ENCODE results near the gene PHF12.
"Not testable (repeated sequence)": the region's sequence is repeated elsewhere in the genome, so short reads cannot be mapped to it uniquely, and the experiment has no call there.

The PHF12 gene

DNA sequence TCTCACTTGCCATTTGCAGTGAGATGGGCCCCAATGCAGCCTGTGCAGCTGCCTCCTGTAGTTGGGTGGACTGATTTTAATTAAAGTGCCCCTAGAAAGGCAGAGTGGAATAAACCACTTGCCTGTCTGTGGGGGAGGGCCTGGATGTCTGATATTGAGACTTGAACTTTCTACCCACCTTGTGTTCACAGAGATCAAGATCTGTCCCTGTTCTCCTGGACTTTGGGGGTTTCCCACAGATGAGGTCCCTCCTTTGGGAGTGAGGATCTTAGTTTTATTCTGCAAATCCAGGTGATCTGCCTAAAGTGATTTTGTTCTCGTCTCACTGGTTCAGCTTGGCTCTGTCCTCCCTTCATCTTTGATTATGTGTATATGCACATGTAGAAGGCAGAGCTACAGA lies 40.8 kb downstream of the PHF12 start:
- no peak for TF ChIP-seq JUND (IDR thresholded peaks at IDR 0.05; ENCODE audit: low read depth)
- in situ Hi-C loops (cut with HindIII; ENCODE audit: low pct_unique_long_range_greater_than_20kb, low sequenced_read_pairs): no loop called here
- no peak for DNase-seq (ENCODE audit: low read depth in 1 of 2, low spot score in 1 of 2)

DNA sequence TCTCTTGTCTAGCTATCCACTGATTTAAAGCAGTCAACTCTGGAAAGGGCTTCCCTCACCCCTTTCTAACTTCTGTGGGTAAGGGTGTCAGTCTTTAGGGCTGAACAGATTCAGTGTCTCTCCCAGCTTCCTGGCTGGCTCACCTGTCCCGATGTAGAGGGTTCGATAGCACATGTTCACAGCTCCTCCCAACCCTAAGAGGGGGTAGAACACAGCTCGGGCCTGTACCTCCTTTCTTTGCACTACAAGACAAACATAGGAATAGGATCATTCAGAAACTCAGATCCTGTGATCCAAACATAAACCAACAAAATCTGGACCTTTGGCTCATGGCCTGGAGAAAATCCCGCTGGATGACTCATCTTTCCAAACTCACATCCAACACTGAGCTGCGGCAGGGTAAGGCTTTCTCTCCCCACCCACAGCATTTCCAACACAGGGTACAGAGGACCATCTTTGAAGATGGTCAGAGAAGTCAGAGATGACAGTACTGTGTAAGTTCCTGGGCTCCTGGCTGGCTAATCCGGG lies 42.6 kb downstream of the PHF12 start:
- no peak for TF ChIP-seq JUND (IDR thresholded peaks at IDR 0.05; ENCODE audit: low read depth)
- in situ Hi-C loops (cut with HindIII; ENCODE audit: low pct_unique_long_range_greater_than_20kb, low sequenced_read_pairs): no loop called here

DNA sequence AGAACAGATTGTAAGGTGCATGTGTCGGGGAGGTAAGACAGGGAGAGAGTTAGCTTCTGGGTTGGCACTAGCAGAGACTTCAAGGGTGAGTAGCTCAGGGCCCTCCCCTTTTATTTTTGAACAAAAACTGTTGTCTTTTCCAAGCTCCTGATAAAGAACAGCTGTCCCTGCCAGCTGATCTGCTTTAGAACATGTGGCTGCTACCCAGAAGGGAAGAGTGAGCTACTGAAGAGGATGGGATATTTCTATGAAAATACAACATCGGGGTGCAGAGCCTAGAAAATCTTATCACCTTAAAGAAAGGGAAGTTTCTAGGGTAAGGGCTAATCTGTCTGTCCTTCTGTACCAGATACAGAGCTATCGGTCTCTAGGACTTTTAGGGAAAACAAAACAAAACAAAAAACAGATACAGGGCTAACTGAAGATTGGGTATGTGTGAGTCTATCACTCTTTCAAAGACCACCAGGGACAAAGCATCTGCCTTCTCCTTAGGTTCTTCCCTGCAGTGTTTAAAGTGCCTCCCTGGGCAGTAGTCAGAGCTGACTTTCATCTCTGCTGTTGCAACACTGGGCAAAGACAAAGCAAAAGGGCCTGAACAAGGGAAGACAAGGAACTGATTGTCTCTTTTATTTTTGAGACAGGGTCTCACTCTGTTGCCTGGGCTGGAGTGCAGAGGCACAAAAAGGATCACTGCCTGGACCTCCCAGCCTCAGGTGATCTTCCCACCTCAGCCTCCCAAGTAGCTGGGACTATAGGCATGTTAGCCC lies 43.4 kb downstream of the PHF12 start:
- in situ Hi-C loops (cut with HindIII; ENCODE audit: low pct_unique_long_range_greater_than_20kb, low sequenced_read_pairs): no loop called here
- no peak for TF ChIP-seq JUND (IDR thresholded peaks at IDR 0.05; ENCODE audit: low read depth)
- no peak for DNase-seq (ENCODE audit: low read depth in 1 of 2, low spot score in 1 of 2)

More for the DNA sequence above, 42.6 kb downstream of the PHF12 start:
- no peak for DNase-seq (ENCODE audit: low read depth in 1 of 2, low spot score in 1 of 2)

DNA sequence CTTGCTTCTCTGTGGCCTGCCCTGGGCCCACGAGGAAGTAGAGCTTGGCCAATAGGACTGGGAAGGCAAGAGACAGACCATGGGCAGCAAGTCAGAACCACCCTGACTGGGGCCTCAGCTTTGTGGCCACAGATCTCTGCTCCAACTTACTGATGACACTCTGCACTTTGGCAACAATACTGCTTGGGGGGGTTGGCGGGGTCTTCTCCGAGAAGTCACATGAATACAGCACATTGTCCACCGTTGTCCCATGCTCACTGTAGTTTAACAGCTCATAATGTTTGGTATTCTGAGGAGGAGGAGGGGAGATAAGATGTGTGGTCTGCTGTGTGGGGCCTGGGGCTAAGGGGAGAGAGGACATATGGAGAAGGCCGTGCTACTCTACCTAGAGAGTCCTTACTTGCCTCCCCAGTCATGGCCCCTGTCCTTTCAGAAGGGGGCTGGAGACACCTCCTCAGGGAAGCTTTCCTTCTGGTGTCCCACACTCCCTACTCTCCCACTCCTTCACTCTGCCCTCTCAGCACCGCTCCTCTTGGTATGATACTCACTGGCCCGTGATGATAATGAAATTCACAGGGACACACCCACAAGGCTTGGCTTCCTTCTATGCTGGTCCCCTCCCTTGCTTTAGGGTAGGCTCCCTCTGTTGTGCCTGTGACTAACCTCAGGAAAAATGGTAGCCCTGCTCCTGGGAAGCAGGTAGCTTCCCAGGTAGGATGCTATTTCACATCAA lies 44.4 kb downstream of the PHF12 start:
- no peak for TF ChIP-seq JUND (IDR thresholded peaks at IDR 0.05; ENCODE audit: low read depth)
- no peak for DNase-seq (ENCODE audit: low read depth in 1 of 2, low spot score in 1 of 2)
- in situ Hi-C loops (cut with HindIII; ENCODE audit: low pct_unique_long_range_greater_than_20kb, low sequenced_read_pairs): no loop called here

DNA sequence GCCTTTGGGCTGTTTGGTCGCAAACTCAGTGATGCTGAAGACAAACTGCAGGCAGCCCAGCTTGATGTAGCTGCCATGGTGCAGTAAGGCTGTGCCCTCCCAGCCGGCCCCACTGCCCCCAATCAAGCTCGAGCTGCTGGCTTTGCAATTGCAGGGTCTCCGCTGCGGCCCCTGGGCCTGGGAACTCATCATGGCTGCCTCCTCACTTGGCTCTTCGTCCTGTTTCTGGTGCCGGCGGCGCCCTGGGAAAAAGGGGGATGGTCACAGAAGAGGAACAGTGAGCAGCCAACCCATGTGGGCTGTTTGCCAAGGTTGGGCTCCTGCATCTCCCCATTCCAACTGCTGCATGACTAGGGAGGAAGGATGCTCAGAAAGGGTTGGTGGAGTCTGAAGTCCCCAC lies 45.0 kb downstream of the PHF12 start:
- no peak for DNase-seq (ENCODE audit: low read depth in 1 of 2, low spot score in 1 of 2)
- in situ Hi-C loops (cut with HindIII; ENCODE audit: low pct_unique_long_range_greater_than_20kb, low sequenced_read_pairs): no loop called here
- TF ChIP-seq JUND (IDR thresholded peaks at IDR 0.05; ENCODE audit: low read depth): no peak

DNA sequence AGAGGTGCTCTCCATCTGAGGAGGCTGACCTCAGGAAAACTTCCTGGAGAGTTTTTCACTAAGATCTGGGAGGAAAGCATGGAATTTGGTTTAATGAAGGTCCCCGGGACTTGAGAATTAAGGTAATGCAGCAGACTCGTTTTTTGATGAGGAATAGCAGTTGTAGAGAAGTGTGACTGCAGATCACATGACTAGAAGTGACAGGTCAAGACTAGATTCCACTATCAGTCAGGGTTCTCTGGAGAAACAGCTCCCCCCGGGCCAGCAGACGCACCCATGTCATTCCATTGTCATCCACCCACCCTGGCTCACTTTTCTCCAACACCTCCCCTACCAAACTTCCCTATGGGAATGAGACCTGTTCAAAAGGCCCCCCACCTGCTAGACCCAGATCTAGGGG lies 46.5 kb downstream of the PHF12 start:
- no peak for TF ChIP-seq JUND (IDR thresholded peaks at IDR 0.05; ENCODE audit: low read depth)
- in situ Hi-C loops (cut with HindIII; ENCODE audit: low pct_unique_long_range_greater_than_20kb, low sequenced_read_pairs): no loop called here
- no peak for DNase-seq (ENCODE audit: low read depth in 1 of 2, low spot score in 1 of 2)

DNA sequence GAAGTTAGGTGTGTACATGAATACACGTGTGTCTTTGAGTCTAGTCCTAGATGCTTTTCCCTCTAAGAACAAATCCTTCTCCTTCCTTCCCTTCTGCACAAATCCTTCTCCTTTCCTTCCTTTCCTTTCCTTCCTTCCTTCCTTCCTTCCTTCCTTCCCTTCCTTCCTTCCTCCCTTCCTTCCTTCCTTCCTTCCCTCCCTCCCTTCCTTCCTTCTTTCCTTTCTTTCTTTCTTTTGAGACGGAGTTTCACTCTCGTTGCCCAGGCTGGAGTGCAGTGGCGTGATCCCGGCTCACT lies 47.8 kb downstream of the PHF12 start:
- DNase-seq (ENCODE audit: low read depth in 1 of 2, low spot score in 1 of 2); in situ Hi-C loops (cut with HindIII; ENCODE audit: low pct_unique_long_range_greater_than_20kb, low sequenced_read_pairs): not testable (repeated sequence)

DNA sequence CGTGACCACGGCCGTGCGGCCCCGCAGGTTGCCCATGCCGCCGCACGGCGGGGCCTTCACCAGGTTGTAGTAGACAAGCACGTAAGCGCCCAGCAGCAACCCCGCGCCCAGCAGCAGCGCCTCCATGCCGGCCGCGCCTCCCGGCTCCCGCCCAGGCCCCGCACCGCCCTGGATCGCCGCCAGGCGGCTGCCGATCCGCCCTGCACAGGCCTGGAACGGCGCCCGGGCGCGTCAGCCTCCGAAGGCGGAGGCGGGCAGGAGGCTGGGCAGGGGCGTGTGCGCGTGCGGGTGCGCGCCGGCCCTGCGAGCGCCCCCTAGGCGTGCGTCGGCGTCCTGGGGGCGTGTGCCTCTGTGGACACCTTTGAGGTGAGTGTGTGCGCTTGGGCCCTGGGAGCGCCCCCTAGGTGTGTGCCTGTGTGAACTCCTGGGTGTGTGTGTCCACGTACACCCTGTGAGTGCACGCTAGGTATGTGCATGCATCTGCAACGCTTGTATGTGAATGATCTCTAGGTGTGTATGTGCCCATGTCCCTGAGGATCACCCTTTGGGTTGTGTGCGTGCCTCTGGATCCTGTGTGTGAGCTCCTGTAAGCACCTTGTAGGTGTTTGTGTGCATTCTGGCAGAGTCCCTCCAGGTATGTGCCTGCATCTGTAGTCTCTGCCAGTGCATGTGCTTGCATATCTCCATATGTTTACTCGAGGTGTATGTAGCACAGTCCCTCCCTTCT lies 48.3 kb downstream of the PHF12 start, which contains the start of gene DHRS13:
TSS of gene DHRS13 (minus strand) at position 261 of the 727 bp plus-strand sequence. CDS start at position 126, 135 bp downstream.
- in situ Hi-C loops (cut with HindIII; ENCODE audit: low pct_unique_long_range_greater_than_20kb, low sequenced_read_pairs): no loop called here
- no peak for TF ChIP-seq JUND (IDR thresholded peaks at IDR 0.05; ENCODE audit: low read depth)
- DNase-seq (ENCODE audit: low read depth in 1 of 2, low spot score in 1 of 2): peak; percentile 91 to 98

DNA sequence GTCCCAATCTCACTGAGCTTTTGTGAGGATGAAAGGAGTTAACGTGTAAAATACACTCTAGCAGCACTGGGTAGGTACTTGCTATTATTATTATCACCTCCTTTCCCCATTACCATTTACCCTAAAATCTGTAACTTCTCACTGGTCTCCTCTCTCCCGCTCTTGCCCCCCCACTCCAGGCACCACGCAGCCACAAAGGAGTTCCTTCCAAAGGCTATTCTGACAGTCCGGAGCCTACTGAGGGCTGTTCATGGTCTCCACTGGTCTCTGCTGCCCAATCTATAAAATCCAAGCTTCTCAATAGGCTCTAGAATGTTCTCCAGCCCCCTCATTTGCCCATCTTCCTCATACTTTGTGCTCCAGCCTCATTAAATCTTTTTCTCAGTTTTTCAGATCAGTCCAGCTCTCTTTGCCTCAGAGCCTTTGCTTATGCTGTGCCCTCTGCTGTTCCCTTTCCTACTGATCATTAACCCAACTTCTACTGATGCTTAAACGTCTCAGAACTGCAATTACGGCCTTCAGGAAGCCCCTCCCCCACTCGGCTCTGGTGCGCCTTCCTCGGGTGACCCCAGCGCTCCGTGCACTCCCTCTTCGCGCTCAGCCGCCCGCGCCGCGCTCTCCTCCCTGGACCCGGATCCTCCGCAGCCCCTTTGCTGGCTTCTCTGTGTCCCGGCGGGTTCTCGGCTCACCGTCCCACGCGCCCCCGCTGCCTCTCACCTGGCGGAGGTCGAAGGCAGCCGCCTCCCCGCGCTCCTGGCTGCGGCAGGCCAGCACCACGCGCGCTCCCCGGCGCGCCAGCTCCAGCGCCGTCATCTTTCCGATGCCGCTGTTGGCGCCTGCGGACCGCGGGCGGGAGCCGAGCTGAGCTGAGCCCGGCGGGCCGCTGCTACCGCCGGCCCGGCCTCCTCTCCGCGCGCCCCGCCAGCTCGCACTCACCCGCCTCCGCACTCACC lies 49.2 kb downstream of the PHF12 start:
- peak; percentile 52 to 61 for DNase-seq (ENCODE audit: low read depth in 1 of 2, low spot score in 1 of 2)
- in situ Hi-C loops (cut with HindIII; ENCODE audit: low pct_unique_long_range_greater_than_20kb, low sequenced_read_pairs): no loop called here

DNA sequence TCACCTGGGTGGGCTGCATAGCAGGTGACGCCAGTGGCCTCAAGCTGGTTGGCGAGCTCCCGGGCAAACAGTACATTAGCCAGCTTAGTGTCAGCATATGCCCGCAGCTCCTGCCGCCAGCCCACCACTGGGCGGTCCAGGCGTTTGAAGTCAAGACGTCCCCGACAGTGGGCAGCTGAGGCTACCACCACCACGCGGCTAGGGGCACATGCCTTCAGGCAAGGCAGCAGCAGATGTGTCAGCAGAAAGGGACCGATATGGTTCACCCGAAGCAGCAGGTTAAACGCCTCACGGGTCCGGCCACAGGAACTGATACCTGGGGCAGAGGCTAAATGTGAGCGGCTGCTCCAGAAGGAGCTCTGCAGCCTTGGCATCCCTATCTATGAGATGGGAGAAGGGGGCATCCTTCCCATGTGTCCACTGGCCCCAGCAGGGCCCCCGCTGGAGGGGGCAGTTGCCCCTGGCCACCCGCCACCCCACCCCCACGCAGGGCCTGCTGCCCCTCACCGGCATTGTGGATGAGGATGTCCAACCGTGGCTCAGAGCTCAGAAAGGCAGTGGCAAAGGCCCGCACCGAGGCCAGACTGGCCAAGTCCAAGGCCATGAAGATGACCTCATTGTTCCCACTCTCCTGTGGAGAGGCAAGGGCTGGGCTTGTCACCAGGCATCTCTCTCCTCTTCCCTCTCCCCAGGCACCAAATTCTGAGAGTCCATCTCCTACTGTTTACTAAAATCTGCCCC lies 50.2 kb downstream of the PHF12 start:
- DNase-seq (ENCODE audit: low read depth in 1 of 2, low spot score in 1 of 2): no peak
- in situ Hi-C loops (cut with HindIII; ENCODE audit: low pct_unique_long_range_greater_than_20kb, low sequenced_read_pairs): no loop called here
- no peak for TF ChIP-seq JUND (IDR thresholded peaks at IDR 0.05; ENCODE audit: low read depth)

More for the DNA sequence above, 49.2 kb downstream of the PHF12 start:
- no peak for TF ChIP-seq JUND (IDR thresholded peaks at IDR 0.05; ENCODE audit: low read depth)

DNA sequence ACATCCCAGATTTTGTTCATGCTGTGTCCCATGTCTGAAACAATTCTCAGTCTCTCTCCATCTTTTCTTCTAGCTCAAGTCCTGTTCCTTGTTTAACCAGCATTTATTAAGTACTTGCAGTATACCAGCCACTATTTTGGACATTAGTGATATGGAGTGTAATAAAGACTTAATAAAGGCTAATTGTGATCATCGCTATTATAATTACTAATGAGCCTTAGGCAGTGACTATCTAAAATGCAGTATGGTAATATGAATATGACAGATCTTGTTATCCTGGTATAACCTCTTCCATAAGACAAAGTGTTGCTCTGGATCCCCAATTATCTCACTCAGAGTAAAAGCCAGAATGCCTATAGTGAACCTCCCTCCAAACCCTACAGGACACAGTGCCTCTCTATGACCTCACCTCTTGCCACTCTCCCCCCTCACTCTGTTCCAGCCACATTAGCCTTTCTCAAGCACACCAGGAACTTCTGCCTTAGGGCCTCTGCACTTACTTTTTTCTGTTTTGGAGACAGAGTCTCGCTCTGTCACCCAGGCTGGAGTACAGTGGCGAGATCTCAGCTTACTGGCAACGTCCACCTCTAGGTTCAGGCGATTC lies 52.0 kb downstream of the PHF12 start:
- in situ Hi-C loops (cut with HindIII; ENCODE audit: low pct_unique_long_range_greater_than_20kb, low sequenced_read_pairs): no loop called here
- TF ChIP-seq JUND (IDR thresholded peaks at IDR 0.05; ENCODE audit: low read depth): no peak
- no peak for DNase-seq (ENCODE audit: low read depth in 1 of 2, low spot score in 1 of 2)

Data from T47D (cell line).